ENCODE results near the gene MSH3. TPM values are rescaled to one million over a fixed set of nuclear protein-coding genes. Genes with fewer than 3 reads are reported as not detected.
A peak's percentile ranks its signal among the peaks of the same experiment; 100 is the strongest.
"Not testable (repeated sequence)": the region's sequence is repeated elsewhere in the genome, so short reads cannot be mapped to it uniquely, and the experiment has no call there.

Gene MSH3
- total RNA-seq, 1 donor from 2014 or later, result 10.4 TPM

DNA sequence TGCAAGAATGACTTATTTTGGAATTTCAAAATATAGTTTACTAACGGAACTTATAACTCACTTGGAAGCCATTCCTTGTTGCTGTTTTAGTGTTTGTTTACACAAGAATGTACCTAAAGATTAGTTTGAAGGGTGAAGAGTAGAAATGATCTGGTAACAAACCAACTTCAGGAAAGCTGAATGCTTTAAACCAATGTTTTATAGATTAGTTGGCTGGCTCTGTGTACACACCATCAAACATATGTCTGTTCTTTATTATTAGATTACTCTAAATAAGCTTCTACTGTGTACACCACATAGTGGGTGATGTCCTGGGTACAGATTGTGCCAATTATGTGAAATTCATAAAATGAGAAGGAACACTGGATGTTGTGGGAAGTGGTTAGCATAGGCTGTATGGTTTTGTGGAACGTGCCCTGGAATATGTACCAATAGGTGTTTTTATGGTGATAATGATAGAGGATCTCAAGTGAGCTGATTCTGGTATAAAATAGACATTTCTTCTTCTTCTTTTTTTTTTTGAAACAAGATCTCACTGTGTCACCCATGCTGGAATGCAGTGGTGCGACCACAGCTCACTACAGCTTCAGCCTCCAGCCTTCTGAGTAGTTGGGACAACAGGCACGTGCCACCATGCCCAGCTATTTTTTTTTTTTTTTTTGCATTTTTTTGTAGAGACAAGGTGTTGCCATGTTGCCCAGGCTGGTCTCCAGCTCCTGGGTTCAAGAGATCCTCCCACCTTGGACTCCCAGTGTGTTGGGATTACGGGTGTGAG lies 109.6 kb downstream of the MSH3 start:
- ATAC-seq (no peak), DNase-seq (ENCODE audit: missing footprints) (no peak)
- intact Hi-C loops (cut with DNase I), result no loop called here

DNA sequence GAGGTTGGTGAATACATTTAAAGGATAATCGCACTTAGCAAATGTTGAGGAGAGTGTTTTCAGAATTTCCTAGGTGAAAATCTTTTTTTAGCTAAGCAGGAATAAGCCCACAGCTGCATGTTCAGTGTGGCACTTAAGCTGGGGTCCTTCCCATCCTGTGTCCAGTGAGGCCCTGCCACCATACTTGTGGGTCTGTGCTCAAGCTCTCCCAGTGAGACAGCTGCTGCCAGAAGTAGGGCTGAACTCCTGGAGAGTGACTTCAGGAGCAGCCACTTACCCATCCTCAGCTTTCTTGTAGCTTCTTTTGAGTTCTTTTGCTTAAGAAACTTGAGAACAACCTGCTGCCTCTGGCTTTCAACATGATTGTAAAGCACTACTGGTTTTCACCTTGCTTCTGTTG lies 110.3 kb downstream of the MSH3 start:
- ATAC-seq (no peak), DNase-seq (ENCODE audit: missing footprints) (no peak)
- intact Hi-C loops (cut with DNase I), result no loop called here

DNA sequence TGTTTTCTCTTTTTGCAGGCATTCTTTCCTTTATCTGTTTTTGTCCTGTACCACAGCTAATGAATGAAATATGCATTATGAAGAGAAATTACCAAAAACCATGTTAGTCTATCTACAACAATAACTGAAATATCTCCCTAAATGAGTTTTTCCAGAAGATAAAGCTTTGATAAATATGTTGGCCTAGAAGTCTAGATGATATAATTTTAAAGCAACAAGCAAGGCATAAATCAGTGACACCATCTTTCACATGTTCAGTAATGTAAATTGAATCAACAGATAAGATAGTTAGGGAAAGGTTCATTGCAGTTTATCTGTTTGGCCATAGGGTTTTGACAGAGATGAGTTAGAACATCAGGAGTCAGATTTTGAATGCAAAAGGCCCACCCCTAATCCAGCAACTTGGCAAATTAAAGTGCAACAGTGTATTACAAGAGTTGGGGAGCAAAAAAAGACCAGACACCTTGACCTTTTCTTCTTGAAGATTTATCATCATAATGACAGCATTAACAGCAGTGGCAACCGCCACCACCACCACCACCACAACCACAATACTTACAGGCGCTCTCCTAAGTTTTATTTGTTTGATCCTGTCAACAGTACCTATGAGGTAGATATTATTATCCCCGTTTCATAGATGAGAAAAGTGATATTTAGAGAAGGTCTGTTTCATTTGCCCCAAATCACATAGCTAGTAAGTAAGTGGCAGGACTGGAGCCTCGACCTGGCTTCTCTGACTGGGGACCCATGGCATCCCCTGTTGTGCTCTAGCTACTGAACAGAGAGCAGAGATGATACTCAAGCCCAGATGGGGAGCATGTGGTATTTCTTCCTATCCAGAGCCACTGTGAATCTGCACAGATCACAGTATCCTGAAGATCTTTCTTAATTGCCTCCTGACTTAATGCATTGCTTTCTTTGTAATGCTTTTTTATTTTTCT lies 123.2 kb downstream of the MSH3 start:
- intact Hi-C loops (cut with DNase I), result no loop called here
- no peak for DNase-seq (ENCODE audit: missing footprints)
- ATAC-seq, result no peak

DNA sequence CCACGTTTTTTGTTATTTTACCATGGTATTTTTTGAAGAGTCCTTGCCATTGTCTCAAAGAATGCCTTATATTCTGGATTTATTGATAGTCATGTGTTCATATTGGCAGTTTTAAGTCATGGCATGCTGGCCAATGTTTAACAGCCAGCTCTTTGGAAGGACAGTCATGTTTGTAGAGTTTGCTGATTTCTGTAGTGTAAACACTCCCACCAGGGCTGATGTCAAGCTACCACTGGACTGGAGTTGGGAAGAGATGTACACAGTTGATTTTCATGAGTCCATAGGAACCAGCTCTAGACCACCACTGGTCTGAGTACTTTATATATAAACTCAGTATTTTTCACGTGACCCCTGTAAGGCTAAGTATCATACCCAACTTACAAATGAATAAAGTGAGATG lies 125.6 kb downstream of the MSH3 start:
- DNase-seq (ENCODE audit: missing footprints) (no peak), ATAC-seq (no peak)
- intact Hi-C loops (cut with DNase I), result no loop called here

DNA sequence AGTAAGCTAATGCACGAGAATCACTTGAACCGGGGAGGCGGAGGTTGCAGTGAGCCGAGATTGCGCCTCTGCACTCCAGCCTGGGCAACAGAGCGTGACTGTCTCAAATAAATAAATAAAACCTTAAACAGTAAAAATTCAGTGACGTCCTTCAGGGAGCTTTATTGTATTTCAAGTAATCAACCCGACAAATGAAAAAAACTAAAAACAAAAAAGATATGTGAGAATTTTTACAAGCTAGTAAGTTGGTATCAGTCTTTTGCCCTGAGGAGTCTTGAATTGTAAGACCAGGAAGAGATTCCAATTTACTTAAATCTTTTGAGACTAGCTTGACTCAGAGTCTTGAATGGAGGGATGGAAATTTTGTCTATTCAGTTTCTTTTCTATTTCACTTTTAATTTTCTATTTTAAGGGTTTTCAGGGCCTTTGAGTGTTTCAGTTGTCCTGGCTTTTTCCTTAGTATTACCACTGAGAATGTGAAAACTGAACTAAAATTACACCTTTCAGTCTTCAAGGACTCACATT lies 126.4 kb downstream of the MSH3 start:
- DNase-seq (ENCODE audit: missing footprints), result no peak
- ATAC-seq, result no peak
- intact Hi-C loops (cut with DNase I), result no loop called here

DNA sequence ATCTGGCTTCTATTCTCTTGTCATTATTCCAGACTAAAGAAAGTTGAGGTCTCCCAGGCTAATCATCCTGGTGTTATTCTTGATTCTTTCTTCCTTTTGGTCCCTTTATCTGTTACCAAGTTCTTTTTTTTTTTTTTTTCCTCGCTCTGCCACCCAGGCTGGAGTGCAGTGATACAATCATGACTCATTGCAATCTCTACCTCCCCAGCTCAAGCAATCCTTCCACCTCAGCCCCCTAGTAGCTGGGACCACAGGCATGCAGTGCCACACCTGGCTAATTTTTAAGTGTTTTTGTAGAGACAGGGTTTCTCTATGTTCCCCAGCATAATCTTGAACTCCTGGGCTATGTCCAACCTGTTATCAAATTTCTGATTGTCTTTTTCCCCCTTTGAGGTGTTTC lies 126.9 kb downstream of the MSH3 start:
- intact Hi-C loops (cut with DNase I), result no loop called here
- ATAC-seq (no peak), DNase-seq (ENCODE audit: missing footprints) (no peak)

DNA sequence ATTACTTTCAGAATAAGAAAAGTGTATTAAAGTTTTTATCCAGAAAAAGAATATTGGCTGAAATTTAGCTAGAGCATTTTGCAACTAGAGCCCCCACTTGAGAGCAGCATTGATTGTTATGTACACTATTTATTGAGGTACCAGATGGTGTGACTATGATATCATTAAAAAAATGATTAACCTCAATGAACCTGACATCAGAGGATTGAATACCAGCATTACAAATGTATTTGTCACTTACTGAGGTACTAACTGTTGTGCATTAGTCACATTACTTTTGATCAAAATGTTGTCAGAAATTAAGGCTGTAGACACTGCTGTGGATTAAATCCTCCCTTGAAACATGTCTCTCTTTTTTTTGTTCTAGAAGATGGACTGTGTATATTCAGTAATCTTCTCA lies 128.2 kb downstream of the MSH3 start:
- ATAC-seq (no peak), DNase-seq (ENCODE audit: missing footprints) (no peak)
- intact Hi-C loops (cut with DNase I), result no loop called here

DNA sequence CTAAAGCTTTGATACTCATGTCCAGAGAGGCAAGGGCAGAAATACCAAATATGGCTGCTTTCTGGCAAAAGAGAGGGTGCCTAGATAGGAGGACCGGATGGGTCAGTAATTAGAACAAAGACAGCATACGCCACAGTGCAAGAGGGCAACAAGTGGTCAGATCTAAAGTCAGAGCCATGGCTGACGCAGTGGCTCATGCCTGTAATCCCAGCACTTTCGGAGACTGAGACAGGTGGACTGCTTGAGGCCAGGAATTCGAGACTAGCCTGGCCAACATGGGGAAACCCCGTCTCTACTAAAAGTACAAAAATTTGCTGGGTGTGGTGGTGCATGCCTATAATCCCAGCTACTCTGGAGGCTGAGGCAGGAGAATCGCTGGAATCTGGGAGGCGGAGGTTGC lies 129.3 kb downstream of the MSH3 start:
- intact Hi-C loops (cut with DNase I); ATAC-seq: not testable (repeated sequence)

DNA sequence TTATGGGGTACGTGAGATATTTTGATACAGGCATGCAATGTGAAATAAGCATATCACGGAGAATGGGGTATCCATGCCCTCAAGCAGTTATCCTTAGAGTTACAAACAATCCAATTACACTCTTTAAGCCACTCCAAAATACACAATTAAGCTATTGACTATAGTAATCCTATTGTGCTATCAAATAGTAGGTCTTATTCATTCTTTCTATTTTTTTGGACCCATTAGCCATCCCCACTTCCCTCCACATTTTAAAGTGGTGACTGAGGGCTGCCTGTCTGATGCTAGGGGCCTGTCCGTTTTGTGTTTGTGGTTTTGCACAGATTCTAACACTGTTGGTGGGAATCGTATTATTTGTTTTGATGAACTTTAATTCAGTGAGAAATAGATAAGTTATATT lies 130.0 kb downstream of the MSH3 start:
- ATAC-seq (no peak), DNase-seq (ENCODE audit: missing footprints) (no peak)
- intact Hi-C loops (cut with DNase I), result no loop called here

More for the DNA sequence above, 129.3 kb downstream of the MSH3 start:
- not testable (repeated sequence) for DNase-seq (ENCODE audit: missing footprints)

DNA sequence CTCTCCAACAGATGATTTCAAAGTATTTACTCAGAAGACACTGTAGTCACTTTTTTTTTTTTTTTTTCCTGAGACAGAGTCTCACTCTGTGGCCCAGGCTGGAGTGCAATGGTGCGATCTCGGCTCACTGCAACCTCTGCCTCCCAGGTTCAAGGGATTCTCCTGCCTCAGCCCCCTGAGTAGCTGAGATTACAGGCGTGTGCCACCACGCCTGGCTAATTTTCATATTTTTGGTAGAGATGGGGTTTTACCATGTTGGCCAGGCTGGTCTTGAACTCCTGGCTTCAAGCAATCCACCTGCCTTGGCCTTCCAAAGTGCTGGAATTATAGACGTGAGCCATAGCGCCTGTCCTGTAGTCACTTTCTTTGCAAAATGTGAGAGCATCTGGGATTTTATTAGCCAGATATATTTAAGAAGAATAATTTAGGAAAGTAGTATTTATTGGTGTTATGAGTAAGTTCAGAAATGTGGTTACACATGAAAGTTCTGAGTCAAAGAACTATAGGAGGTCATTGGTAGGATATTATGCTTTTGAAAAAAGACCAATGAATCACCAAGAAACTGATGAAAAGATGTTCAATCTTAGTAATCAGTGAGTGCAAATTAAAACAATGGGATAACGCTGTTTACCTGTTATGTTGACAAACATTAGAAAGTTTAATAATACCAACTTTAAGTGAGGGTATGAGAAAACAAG lies 135.0 kb downstream of the MSH3 start:
- DNase-seq (ENCODE audit: missing footprints); ATAC-seq; intact Hi-C loops (cut with DNase I): not testable (repeated sequence)

DNA sequence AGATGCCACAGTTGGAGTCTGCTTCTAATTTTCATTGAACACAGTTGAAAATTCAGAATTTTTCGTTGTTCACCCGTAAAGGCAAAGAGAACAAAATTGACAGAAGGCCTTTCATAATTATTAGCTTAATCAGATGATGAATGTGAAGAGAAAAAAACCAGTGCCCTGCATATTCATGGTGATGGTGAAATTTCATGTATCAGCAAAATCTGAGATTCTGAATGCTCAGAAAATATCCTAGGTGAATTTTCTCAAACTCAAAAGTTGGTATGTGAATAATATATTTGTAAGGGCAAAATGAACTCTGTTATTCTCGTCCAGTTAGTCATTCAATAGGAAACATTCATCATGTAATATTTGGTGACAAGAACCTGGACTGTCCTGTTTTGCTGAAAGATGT lies 136.2 kb downstream of the MSH3 start:
- ATAC-seq (no peak), DNase-seq (ENCODE audit: missing footprints) (no peak)
- intact Hi-C loops (cut with DNase I), result no loop called here

DNA sequence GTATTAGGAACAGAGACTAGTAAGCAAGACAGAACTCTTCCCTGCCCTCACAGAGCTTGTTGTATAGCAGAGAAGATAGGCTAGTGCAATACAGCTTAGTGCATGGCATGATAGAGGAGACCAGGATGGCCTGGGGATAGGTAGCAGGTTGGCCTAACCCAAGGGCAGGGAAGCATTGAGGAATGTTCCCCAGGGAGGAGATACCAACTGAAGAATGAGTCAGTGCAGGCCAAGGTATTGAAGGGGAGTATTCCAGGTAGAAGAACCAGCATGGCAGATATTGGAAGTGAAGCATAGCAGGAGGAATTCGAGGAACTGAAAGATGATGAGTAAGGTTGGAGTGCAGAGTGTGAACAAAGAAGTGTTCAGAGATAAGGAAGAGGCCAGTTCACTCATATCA lies 138.9 kb downstream of the MSH3 start:
- intact Hi-C loops (cut with DNase I), result no loop called here
- DNase-seq (ENCODE audit: missing footprints) (no peak), ATAC-seq (no peak)

DNA sequence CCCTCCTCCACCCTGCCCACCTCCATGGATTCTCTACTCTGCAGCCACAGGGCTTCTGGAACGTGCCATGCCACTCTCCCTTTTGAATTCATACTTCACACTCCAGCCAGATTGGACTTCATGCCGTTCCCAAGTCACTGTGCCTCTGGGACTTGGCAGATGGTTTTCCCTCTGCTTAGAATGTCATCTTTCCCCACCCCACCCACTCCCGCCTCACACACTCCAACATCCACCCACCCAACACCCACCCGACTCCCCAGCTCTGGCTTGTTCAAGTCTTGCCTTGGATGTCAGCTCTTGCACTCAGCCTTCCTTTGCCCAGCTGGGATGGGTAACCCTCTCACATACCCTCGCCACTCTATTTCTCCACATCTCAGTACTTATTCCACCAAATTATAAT lies 142.4 kb downstream of the MSH3 start:
- DNase-seq (ENCODE audit: missing footprints) (peak; percentile 30), ATAC-seq (no peak)
- intact Hi-C loops (cut with DNase I), result no loop called here

DNA sequence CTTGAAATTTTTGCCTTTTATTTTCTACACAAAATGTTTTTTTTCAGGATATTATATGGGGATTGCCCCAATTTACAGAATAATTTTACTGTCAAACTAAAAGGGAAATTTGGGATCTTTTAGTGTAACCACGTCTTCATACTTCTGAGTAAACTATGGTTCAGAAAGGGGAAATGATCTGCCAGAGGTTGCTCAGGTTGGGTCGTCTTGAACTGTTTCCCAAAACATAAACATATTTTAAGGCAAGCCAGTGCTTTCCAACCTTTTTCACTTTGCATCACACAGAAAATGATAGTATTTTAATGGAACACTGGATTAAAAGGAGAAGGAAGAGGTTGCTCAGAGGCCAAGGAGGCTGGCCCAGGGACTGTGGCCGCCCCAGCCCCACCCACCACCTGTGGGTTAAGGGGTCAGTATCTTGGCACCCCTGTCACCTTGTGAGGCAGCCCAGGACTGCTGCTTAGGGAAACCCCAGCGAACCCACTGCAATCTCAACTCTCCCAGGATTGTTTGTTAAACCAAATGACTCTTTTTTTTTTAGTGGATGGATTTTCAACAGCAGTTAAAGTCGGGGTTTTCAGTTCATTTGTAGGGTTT lies 143.1 kb downstream of the MSH3 start:
- no peak for ATAC-seq
- intact Hi-C loops (cut with DNase I), result no loop called here

DNA sequence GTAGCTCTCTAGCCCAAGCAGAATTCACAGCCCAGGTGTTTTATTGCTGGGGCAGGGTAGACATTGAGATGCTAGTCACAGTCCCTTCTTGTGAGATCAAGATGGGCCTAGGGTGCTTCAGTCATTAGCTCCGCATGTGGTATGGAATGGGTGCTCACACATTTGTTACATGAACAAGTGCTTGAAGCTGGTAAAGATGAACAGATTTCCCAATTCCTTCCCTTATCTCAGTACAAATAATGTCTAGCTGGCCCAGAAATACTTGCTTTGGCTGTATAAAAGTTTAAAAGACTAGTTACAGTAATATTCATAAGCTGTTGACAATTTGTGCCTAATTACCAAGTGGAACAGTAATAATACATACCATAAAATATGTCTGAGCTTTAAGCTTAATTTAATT lies 143.7 kb downstream of the MSH3 start:
- intact Hi-C loops (cut with DNase I), result no loop called here
- DNase-seq (ENCODE audit: missing footprints), result no peak
- no peak for ATAC-seq

More for the DNA sequence above, 143.1 kb downstream of the MSH3 start:
- DNase-seq (ENCODE audit: missing footprints), result no peak

DNA sequence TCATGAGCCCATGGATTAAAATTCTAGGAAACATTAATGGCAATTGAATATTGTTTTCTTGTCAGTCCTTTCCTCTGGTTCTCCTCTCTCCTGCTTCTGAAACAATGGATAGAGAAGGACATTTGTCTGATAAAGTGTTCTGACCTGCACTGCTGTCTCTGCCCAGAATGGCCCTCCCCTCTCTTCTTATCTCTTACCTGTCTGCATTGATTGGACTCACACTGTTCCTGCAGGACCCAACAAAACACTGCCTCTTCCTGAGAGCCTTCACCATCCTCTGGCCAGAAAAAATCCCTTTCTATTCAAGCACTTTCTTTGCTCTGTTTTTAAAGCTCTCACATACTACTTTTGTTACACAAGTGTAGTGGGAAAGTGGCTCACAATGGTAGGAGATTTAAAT lies 144.2 kb downstream of the MSH3 start:
- intact Hi-C loops (cut with DNase I), result no loop called here
- DNase-seq (ENCODE audit: missing footprints) (no peak), ATAC-seq (peak; percentile 39)

DNA sequence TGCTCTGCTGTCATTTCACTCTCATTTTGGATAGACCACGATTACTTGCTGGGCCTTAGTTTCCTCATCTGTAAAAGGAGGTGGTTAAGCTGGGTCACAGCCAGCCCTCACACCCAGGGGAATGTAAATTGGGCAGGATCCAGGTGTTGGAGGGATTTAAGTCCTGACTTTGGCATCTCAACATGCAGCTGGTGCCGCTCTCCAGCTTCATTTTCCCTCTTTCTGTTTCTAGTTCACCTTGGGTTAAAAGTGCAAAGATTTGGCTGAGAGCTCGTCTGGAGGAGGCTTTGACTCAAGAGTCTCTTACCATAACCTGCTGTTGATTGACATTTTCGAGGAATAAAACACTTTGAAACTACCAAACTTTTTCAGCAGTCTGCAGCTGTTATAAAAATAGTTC lies 144.6 kb downstream of the MSH3 start:
- intact Hi-C loops (cut with DNase I), result no loop called here
- ATAC-seq (peak; percentile 26), DNase-seq (ENCODE audit: missing footprints) (no peak)

DNA sequence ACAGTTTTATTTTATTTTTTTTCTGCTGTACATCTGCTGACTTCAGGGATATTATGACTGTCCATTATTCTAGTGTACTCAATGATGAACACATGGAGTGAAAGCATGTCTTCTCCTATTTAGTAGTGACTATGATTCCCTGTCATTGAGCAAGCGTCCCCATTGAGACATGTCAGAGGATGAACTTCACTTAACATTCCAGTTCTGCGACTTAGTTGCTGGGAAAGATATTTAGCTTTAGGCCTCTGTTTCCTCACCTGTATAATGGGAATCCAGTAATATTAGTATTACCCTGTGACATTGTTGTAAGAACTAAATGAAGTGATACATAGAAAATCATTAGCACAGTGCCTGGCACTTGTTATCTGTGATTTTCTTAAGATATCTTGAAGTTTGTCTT lies 145.1 kb downstream of the MSH3 start:
- DNase-seq (ENCODE audit: missing footprints), result no peak
- intact Hi-C loops (cut with DNase I), result no loop called here
- ATAC-seq, result no peak

DNA sequence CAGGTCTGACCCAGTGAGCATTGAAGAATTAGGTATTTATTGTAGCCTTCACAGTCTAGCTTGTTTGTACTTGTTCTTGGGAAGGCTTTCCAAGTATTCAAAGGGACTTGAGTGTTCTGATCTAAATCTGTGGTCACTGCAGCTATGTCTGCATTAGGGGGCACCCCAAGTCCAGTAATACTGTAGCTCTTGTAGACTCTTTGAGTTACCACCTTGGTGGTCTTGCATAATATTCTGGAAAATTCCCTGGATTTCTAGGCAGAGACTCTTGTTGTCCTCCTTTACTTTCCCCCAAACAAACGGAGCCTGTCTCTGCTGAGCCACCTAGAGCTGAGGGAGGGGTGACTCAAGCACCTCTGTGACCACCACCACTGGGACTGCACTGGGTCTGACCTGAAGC lies 149.9 kb downstream of the MSH3 start:
- intact Hi-C loops (cut with DNase I), result loop anchor here (10.0 kb wide), 1 partner anchor 390 kb away; no protein-coding TSS in a partner anchor
- no peak for ATAC-seq

More for the DNA sequence above, 149.9 kb downstream of the MSH3 start:
- no peak for DNase-seq (ENCODE audit: missing footprints)
